ENCODE results near the gene DECR2. TPM values are rescaled to one million over a fixed set of nuclear protein-coding genes. Genes with fewer than 3 reads are reported as not detected.
"Not testable (repeated sequence)": the region's sequence is repeated elsewhere in the genome, so short reads cannot be mapped to it uniquely, and the experiment has no call there.

The DECR2 gene
- total and polyA plus RNA-seq, 5 donors: 8.6 to 14.6 (median 14.3) TPM

- DNase-seq: peak in 1 of 3 donors; percentile 39
- 91% methylated on average over 47 of the region's 47 CpGs for WGBS
- no peak overlapping the region for H3K4me3 ChIP-seq (ENCODE audit: low read length)
- ATAC-seq: no peak
- H3K9me3 ChIP-seq (ENCODE audit: control insufficient read depth, low read length): no peaks in the 10 kb centered on the region
- H3K27ac ChIP-seq (ENCODE audit: low read length): no peak overlapping the region
- no peaks in the 10 kb centered on the region for H3K27me3 ChIP-seq (ENCODE audit: control insufficient read depth, insufficient read depth)
- intact Hi-C loops (cut with DNase I): loop anchor here in 3 of 4 donors (5.0 to 10.0 kb wide), 2 partner anchors 125 to 253 kb away; partner anchors contain the start of gene FAM234A (in 1 of the 3)
- H3K4me1 ChIP-seq (ENCODE audit: control insufficient read depth, insufficient read depth, low read length): no peaks in the 10 kb centered on the region
Observed at GRCh38 chr16:359871-360697, 41.6 kb upstream of the DECR2 start.

DNA sequence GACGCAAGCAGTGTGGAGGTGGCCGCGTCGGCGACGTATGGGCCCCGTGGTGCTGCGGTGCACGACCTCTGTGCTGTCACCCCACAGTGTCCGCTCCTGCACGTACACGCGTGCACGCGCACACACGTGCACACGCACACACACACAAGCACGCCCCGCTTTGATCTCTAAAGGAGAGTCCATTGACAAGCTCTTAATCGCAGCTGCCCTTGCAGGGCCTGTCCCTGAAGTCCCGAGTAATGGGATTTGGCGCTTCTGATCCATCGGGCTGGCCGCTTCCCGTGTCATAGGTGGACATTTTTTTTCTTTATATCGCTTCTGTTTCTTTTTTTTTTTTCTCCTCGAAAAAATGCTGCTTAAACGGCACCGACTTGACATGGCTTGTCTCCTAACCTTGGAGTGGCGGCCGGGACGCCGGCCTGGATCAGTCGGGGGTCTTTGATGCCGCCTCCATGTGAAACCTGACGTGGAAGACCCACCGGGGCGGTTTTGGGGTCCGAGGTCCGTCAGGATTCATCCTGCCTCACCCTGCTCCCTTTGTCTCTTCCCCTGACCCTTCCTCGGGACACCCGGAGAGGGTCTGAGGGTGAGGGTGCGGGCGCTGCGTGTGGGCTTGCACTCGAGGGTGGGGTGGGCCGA lies 40.9 kb upstream of the DECR2 start:
- intact Hi-C loops (cut with DNase I): loop anchor here in 2 of 4 donors (5.0 kb wide), 1 partner anchor 254 kb away; no protein-coding TSS in a partner anchor
- DNase-seq (peak in 1 of 3 donors; percentile 56), ATAC-seq (no peak)
- Histone ChIP-seq H3K27ac (ENCODE audit: low read length) (no peak overlapping the region), H3K4me3 (ENCODE audit: low read length) (no peak overlapping the region), H3K4me1 (ENCODE audit: control insufficient read depth, insufficient read depth, low read length) (no peaks in the 10 kb centered on the region), H3K9me3 (ENCODE audit: control insufficient read depth, low read length) (no peaks in the 10 kb centered on the region), H3K27me3 (ENCODE audit: control insufficient read depth, insufficient read depth) (no peaks in the 10 kb centered on the region)
- WGBS: 93% methylated on average over 47 of the region's 47 CpGs

DNA sequence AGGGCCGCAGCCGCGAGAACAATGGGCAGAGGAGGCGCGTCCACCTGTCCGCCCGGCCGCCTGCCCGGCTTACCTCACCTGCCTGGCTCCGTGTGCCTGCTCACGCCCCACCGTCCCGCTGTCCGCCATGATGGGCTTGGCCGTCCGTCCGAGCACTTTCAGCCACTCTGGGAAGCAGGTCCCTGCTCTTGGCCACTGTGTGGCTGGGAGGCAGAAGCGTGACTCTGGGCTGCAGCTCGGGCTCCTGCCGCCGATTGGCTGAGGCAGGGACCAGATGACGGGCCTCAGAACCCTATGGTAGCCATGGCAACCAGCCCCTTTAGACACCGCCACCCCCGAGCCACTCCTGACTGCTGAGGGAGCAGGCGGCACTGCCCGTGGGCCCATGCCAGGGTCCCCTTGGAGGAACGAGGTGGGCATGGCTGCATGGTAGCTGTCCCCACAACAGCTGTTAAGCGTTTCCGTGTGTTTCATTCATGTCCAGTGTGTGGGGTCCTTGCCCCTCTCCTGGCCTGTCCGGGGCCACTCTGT lies 40.3 kb upstream of the DECR2 start:
- intact Hi-C loops (cut with DNase I): loop anchor here in 2 of 4 donors (5.0 kb wide), 1 partner anchor 254 kb away; no protein-coding TSS in a partner anchor
- Histone ChIP-seq H3K9me3 (ENCODE audit: control insufficient read depth, low read length) (no peaks in the 10 kb centered on the region), H3K4me1 (ENCODE audit: control insufficient read depth, insufficient read depth, low read length) (no peaks in the 10 kb centered on the region), H3K4me3 (ENCODE audit: low read length) (no peak overlapping the region), H3K27me3 (ENCODE audit: control insufficient read depth, insufficient read depth) (no peaks in the 10 kb centered on the region), H3K27ac (ENCODE audit: low read length) (no peak overlapping the region)
- 85% methylated on average over 30 of the region's 30 CpGs for WGBS
- DNase-seq: peak in 1 of 3 donors; percentile 52
- ATAC-seq: no peak

GRCh38 chr16:361872-362701 lies 39.6 kb upstream of the DECR2 start:
- peak; percentile 79 to 80 for ATAC-seq
- no peak overlapping the region for H3K4me3 ChIP-seq (ENCODE audit: low read length)
- no peak overlapping the region for H3K27ac ChIP-seq (ENCODE audit: low read length)
- 27% methylated on average over 30 of the region's 30 CpGs for WGBS
- no peaks in the 10 kb centered on the region for H3K9me3 ChIP-seq (ENCODE audit: control insufficient read depth, low read length)
- H3K27me3 ChIP-seq (ENCODE audit: control insufficient read depth, insufficient read depth): no peaks in the 10 kb centered on the region
- DNase-seq: peak; percentile 71 to 88 (median 86)
- H3K4me1 ChIP-seq (ENCODE audit: control insufficient read depth, insufficient read depth, low read length): no peaks in the 10 kb centered on the region
- intact Hi-C loops (cut with DNase I): loop anchor here in 2 of 4 donors (5.0 kb wide), 1 partner anchor 255 kb away; no protein-coding TSS in a partner anchor

DNA sequence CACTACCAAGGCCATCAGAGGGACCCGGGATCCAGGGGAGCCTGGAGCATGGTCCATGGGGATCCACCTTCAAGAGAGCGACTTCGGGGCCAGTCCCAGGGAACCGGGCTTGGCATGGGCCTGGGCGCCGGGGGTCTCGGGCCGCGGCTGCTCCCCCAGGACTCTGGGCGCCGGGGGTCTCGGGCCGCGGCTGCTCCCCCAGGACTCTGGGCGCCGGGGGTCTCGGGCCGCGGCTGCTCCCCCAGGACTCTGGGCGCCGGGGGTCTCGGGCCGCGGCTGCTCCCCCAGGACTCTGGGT lies 39.0 kb upstream of the DECR2 start:
- not testable (repeated sequence) for H3K27me3 ChIP-seq (ENCODE audit: control insufficient read depth, insufficient read depth); H3K9me3 ChIP-seq (ENCODE audit: control insufficient read depth, low read length); H3K4me1 ChIP-seq (ENCODE audit: control insufficient read depth, insufficient read depth, low read length); DNase-seq; ATAC-seq; H3K27ac ChIP-seq (ENCODE audit: low read length); H3K4me3 ChIP-seq (ENCODE audit: low read length)
- WGBS: 87% methylated on average over 15 of the region's 24 CpGs
- intact Hi-C loops (cut with DNase I): loop anchor here in 2 of 4 donors (5.0 kb wide), 1 partner anchor 255 kb away; no protein-coding TSS in a partner anchor

GRCh38 chr16:363110-363765 lies 38.4 kb upstream of the DECR2 start:
- no peaks in the 10 kb centered on the region for H3K9me3 ChIP-seq (ENCODE audit: control insufficient read depth, low read length)
- DNase-seq (peak in 1 of 3 donors; percentile 48), ATAC-seq (no peak)
- no peaks in the 10 kb centered on the region for H3K4me1 ChIP-seq (ENCODE audit: control insufficient read depth, insufficient read depth, low read length)
- 51% methylated on average over 20 of the region's 20 CpGs for WGBS
- H3K27ac ChIP-seq (ENCODE audit: low read length): no peak overlapping the region
- no peak overlapping the region for H3K4me3 ChIP-seq (ENCODE audit: low read length)
- intact Hi-C loops (cut with DNase I): loop anchor here in 2 of 4 donors (5.0 kb wide), 1 partner anchor 256 kb away; no protein-coding TSS in a partner anchor
- no peaks in the 10 kb centered on the region for H3K27me3 ChIP-seq (ENCODE audit: control insufficient read depth, insufficient read depth)

GRCh38 chr16:363766-364490 lies 37.8 kb upstream of the DECR2 start:
- intact Hi-C loops (cut with DNase I): loop anchor here in 2 of 4 donors (5.0 kb wide), 1 partner anchor 257 kb away; no protein-coding TSS in a partner anchor
- no peak overlapping the region for H3K27ac ChIP-seq (ENCODE audit: low read length)
- peak in 1 of 3 donors; percentile 51 for DNase-seq
- H3K9me3 ChIP-seq (ENCODE audit: control insufficient read depth, low read length): no peaks in the 10 kb centered on the region
- ATAC-seq: no peak
- H3K4me3 ChIP-seq (ENCODE audit: low read length): no peak overlapping the region
- 46% methylated on average over 24 of the region's 24 CpGs for WGBS
- H3K27me3 ChIP-seq (ENCODE audit: control insufficient read depth, insufficient read depth): no peaks in the 10 kb centered on the region
- H3K4me1 ChIP-seq (ENCODE audit: control insufficient read depth, insufficient read depth, low read length): no peaks in the 10 kb centered on the region

DNA sequence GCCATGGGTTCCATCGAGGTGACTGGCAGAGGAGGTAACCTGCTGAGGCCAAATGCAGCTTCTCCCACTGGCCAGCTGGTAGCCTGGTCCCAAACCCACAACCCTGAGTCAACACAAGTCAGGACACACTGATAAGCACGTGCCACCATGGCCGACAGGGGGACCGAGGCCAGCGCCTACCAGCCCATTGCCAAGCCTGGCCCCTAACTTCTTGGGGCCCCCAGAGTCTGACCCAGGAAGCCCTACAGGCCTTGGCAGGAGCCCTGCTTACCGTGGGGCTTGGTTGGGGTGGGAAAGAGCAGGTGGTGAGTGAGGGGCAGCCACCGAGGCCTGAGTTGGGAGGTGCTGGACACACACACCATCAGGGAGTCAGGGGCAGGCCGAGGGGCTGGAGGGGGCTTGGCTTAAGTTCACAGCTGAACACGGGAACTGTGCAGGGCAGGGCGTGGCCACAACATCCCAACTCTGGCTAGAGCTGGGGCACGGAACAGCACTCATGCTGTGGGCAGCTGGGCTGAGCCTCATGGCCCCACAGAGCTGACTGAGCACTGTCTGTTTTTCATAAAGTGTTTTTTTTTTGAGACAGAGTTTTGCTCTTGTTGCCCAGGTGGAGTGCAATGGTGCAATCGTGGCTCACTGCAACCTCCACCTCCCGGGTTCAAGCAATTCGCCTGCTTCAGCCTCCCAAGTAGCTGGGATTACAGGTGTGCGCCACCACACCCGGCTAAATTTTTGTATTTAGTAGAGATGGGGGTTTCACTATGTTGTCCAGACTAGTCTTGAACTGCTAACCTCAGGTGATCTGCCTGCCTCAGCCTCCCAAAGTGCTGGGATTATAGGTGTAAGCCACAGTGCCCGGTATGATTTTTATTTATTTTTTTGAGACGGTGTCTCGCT lies 36.8 kb upstream of the DECR2 start:
- 57% methylated on average over 19 of the region's 19 CpGs for WGBS
- no peak for DNase-seq
- no peak overlapping the region for H3K4me3 ChIP-seq (ENCODE audit: low read length)
- H3K27me3 ChIP-seq (ENCODE audit: control insufficient read depth, insufficient read depth): no peaks in the 10 kb centered on the region
- no peak overlapping the region for H3K27ac ChIP-seq (ENCODE audit: low read length)
- intact Hi-C loops (cut with DNase I): loop anchor here in 2 of 4 donors (5.0 kb wide), 1 partner anchor 258 kb away; no protein-coding TSS in a partner anchor
- ATAC-seq: no peak
- no peaks in the 10 kb centered on the region for H3K4me1 ChIP-seq (ENCODE audit: control insufficient read depth, insufficient read depth, low read length)
- H3K9me3 ChIP-seq (ENCODE audit: control insufficient read depth, low read length): no peaks in the 10 kb centered on the region

DNA sequence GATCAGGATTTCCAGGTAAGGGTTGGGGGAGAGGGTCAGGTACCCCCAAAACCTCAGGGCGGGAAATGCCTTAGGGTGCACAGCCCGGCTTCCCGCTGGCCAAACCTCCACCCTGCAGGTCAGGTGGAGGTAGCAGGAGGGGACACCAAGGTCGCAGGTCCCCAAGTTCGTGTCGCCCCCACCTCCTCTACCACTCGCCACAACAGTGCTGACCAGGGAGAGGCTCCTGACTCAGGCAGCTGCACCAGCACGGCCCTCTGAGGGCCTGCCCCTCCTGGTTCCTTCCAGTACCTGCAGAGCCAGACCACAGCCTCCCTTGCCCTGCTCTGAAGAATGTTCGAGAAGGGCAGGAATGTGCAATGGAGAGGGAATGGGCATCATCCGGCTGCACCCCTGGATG lies 35.2 kb upstream of the DECR2 start:
- DNase-seq (no peak), ATAC-seq (no peak)
- Histone ChIP-seq H3K4me3 (ENCODE audit: low read length) (no peak overlapping the region), H3K27me3 (ENCODE audit: control insufficient read depth, insufficient read depth) (no peaks in the 10 kb centered on the region), H3K9me3 (ENCODE audit: control insufficient read depth, low read length) (no peaks in the 10 kb centered on the region), H3K27ac (ENCODE audit: low read length) (no peak overlapping the region), H3K4me1 (ENCODE audit: control insufficient read depth, insufficient read depth, low read length) (peaks cover 2% of the 10 kb centered on the region)
- WGBS: 90% methylated on average over 10 of the region's 10 CpGs
- intact Hi-C loops (cut with DNase I): no loop called here
